ENCODE results near the gene UPK1A.

DNA sequence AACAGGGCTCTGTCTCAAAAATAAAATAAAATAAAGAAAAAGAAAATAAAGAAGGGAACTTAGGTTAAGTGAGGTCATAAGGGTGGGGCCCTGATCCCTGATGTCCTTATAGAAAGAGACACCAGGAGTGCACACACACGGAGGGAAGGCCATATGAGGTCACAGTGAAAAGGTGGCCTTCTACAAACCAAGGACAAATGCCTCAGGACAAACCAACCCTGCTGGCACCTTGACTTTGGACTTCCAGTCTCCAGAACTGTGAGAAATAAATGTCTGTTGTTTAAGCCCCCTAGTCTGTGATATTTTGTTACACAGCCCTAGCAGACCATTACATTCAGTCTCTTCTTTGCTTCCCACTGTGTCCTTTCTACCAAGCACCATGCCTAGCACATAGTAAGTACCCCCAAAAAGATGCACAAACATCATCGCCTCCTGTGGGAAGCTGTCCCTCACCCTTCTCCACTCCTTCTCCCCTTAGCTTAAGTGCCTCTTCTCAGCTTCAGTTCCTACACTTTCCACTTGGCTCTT is 29.6 kb downstream of the UPK1A start:
- TF ChIP-seq CTCF (IDR thresholded peaks at IDR 0.05; ENCODE audit: low read depth, low read length) (no peak), POLR2A (IDR thresholded peaks at IDR 0.05; ENCODE audit: extremely low read depth, insufficient read length) (no peak)

Measured in NB4 (cell line).